Transverse colon (tissue), 4 donors: Measurements from ENCODE around the gene ADGRF5. TPM values are rescaled to one million over a fixed set of nuclear protein-coding genes. Genes with fewer than 3 reads are reported as not detected.

Source experiments
- DNase-seq: peaks from one replicate; pipeline ENCODE4 v3.0.0-alpha.2; 2019
- H3K27ac ChIP-seq, 4 donors: fragments of 200-600 bp; sonication (generic); 2 replicates each; pipeline ENCODE4 v1.5.1; 2016 to 2018; ENCODE audit warnings: inconsistent platforms in 4 of 4
- H3K27me3 ChIP-seq: fragments of 200-600 bp; sonication (generic); 2 replicates; pipeline ENCODE4 v1.5.1; 2017; ENCODE audit warnings: inconsistent platforms
- H3K36me3 ChIP-seq, 4 donors: fragments of 200-600 bp; sonication (generic); 2 replicates each; pipeline ENCODE4 v1.5.1; 2017 to 2019; ENCODE audit warnings: inconsistent platforms in 4 of 4
- H3K4me1 ChIP-seq, 4 donors: fragments of 200-600 bp; sonication (generic); 2 replicates each; pipeline ENCODE4 v1.5.1; 2017 to 2020; ENCODE audit warnings: inconsistent platforms in 4 of 4
- H3K4me3 ChIP-seq, 4 donors: fragments of 200-600 bp; sonication (generic); 1 replicate in 1 of 4; 2 replicates in 3 of 4; pipeline versions ENCODE4 v1.5.1 to v1.6.1; 2017 to 2019; ENCODE audit warnings: inconsistent platforms in 4 of 4
- H3K9me3 ChIP-seq, 2 donors: fragments of 200-600 bp; sonication (generic); 2 replicates each; pipeline ENCODE4 v1.5.1; 2017 to 2019; ENCODE audit warnings: inconsistent platforms in 2 of 2
- EP300 ChIP-seq: sonication (generic); formaldehyde crosslinking; IDR thresholded peaks from one replicate; pipeline ENCODE4 v1.6.1; 2017; ENCODE audit warnings: antibody characterized with exemption, low read depth
- POLR2A ChIP-seq: fragments of 450-650 bp; IDR thresholded peaks from one replicate; pipeline ENCODE4 v1.6.1; 2016; ENCODE audit warnings: antibody characterized with exemption, mild to moderate bottlenecking, moderate library complexity
- POLR2AphosphoS5 ChIP-seq, 3 donors: sonication (generic); formaldehyde crosslinking; IDR thresholded peaks; one replicate each; pipeline ENCODE4 v1.6.1; 2016; ENCODE audit warnings: antibody characterized with exemption in 3 of 3
- WGBS, 2 donors: methylation state at CpG; one replicate each; pipeline ENCODE4 v1.1.5; 2018; ENCODE audit warnings: low coverage in 1 of 2; 5-methylcytosine and 5-hydroxymethylcytosine counted together
- in situ Hi-C, 4 donors: fragments of 200-750 bp; cut with MboI; loops; one replicate each; pipeline versions ENCODE4 v1.15.0 to v1.15.1; 2017; ENCODE audit warnings: low sequenced_read_pairs in 3 of 4, low pct_ligation_motif_present in 1 of 4, low pct_unique_long_range_greater_than_20kb in 1 of 4
- intact Hi-C: fragments of 100-400 bp; cut with DNase I; formaldehyde crosslinking; loops from one replicate; pipeline ENCODE4 v1.15.1; 2023; ENCODE audit warnings: low total_unique reads
- total RNA-seq, 4 donors: library from RNA; depleted of rRNA; stranded (reverse); fragments of >200 nt; gene quantifications; one replicate each; pipeline ENCODE4 v1.1.0, GENCODE V29; 2016
- TF ChIP-seq, protein P1 (sequence below), 5 experiments: fragments of 200-600 bp in 3 of 5; fragments of 450-650 bp in 2 of 5; sonication (generic) in 3 of 5; IDR thresholded peaks; 1 replicate in 2 of 5; 2 replicates in 3 of 5; pipeline ENCODE4 v1.5.1; 2016 to 2017; ENCODE audit warnings: antibody characterized with exemption in 5 of 5, inconsistent platforms in 3 of 5, mild to moderate bottlenecking in 2 of 5, moderate library complexity in 1 of 5

Gene ADGRF5
- total RNA-seq, 4 donors from 2014 or later: 1.5 to 4.1 (median 2.5) TPM

DNA sequence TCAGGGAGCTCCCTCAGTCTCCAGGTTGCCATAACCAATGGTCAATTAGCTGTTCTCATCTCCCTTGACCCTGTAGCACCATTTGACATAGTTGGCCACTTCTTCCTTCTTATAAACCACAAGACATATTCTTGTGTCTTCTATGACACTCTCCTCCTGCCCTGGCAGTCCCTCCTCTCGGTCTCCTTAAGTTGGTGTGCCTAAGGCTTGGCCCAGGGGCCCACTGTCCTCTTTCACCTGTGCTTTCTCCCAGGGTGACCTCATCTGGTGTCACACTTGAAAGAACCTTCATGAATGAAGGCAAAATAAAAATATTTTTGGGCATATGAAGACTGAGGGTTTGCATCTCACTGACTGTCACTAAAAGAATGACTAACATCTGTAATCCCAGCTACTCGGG lies 9.7 kb upstream of the ADGRF5 start:
- WGBS, 2 donors: 73 to 86% methylated on average over 2 of the region's 2 CpGs
- no peaks in the 10 kb centered on the region for H3K4me1 ChIP-seq
- DNase-seq: no peak
- H3K36me3 ChIP-seq: no peaks in the 10 kb centered on the region
- no peak overlapping the region for H3K4me3 ChIP-seq
- TF ChIP-seq EP300: no peak
- no peak for TF ChIP-seq POLR2A
- TF ChIP-seq POLR2AphosphoS5 (IDR thresholded peaks at IDR 0.05): no peak
- TF ChIP-seq, protein P1, sequence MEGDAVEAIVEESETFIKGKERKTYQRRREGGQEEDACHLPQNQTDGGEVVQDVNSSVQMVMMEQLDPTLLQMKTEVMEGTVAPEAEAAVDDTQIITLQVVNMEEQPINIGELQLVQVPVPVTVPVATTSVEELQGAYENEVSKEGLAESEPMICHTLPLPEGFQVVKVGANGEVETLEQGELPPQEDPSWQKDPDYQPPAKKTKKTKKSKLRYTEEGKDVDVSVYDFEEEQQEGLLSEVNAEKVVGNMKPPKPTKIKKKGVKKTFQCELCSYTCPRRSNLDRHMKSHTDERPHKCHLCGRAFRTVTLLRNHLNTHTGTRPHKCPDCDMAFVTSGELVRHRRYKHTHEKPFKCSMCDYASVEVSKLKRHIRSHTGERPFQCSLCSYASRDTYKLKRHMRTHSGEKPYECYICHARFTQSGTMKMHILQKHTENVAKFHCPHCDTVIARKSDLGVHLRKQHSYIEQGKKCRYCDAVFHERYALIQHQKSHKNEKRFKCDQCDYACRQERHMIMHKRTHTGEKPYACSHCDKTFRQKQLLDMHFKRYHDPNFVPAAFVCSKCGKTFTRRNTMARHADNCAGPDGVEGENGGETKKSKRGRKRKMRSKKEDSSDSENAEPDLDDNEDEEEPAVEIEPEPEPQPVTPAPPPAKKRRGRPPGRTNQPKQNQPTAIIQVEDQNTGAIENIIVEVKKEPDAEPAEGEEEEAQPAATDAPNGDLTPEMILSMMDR (IDR thresholded peaks at IDR 0.05): no peak
- H3K27ac ChIP-seq: no peak overlapping the region
- in situ Hi-C loops: no loop called here
- no peaks in the 10 kb centered on the region for H3K9me3 ChIP-seq
- intact Hi-C loops: no loop called here
- no peaks in the 10 kb centered on the region for H3K27me3 ChIP-seq

DNA sequence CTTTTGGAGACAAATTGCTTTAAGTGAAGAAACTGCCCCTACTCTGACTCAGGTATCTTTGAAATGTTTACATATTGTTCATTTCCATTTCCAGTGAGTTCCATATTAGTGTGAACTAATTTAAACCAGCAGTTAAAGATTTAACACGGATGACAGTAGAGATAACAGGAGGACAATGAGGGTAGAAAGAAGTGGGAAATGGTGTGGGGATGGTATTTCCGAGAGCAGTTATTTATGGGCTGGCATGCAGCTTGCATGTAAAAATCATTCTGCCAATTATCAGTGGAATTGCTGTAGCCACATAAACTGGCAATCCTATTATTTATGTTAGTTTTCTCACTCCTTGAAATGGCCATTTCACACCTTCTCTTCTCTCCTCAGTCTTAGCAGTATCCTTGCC lies 8.6 kb upstream of the ADGRF5 start:
- 62 to 71% methylated on average over 2 of the region's 2 CpGs for WGBS, 2 donors
- no peaks in the 10 kb centered on the region for H3K9me3 ChIP-seq
- H3K27ac ChIP-seq: no peak overlapping the region
- H3K27me3 ChIP-seq: no peaks in the 10 kb centered on the region
- intact Hi-C loops: no loop called here
- in situ Hi-C loops: no loop called here
- H3K36me3 ChIP-seq: no peaks in the 10 kb centered on the region
- TF ChIP-seq POLR2AphosphoS5 (IDR thresholded peaks at IDR 0.05): no peak
- TF ChIP-seq, protein P1 (IDR thresholded peaks at IDR 0.05): no peak
- TF ChIP-seq EP300: no peak
- no peak for TF ChIP-seq POLR2A
- no peak for DNase-seq
- H3K4me3 ChIP-seq: no peak overlapping the region
- H3K4me1 ChIP-seq: no peaks in the 10 kb centered on the region

DNA sequence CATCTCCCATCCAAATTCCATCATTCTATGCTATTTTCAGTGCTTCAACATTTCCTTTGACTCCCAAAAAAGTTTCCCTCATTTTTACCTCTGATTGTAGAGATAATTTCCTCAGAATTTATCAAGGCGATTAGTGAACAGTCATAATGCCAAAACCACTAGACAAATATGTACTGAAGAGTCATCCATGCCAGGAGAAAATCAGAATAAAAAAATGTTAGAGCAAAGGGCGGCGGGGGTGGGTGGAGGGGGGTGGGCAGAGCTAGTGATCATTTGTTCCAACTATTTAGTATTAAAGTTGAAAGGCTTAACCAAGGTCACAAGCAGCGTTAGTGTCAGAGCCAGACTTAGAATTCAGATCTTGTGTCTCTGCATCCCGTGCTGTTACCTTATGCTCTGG lies 5.3 kb upstream of the ADGRF5 start:
- Histone ChIP-seq H3K27me3 (no peaks in the 10 kb centered on the region), H3K4me1 (no peaks in the 10 kb centered on the region), H3K27ac (no peak overlapping the region), H3K9me3 (no peaks in the 10 kb centered on the region), H3K36me3 (no peaks in the 10 kb centered on the region), H3K4me3 (no peak overlapping the region)
- intact Hi-C loops: no loop called here
- no peak for DNase-seq
- TF ChIP-seq EP300: no peak
- no peak for TF ChIP-seq POLR2AphosphoS5 (IDR thresholded peaks at IDR 0.05)
- TF ChIP-seq POLR2A: no peak
- in situ Hi-C loops: no loop called here
- WGBS, 2 donors: 78 to 86% methylated on average over 3 to 5 of the region's 5 CpGs

DNA sequence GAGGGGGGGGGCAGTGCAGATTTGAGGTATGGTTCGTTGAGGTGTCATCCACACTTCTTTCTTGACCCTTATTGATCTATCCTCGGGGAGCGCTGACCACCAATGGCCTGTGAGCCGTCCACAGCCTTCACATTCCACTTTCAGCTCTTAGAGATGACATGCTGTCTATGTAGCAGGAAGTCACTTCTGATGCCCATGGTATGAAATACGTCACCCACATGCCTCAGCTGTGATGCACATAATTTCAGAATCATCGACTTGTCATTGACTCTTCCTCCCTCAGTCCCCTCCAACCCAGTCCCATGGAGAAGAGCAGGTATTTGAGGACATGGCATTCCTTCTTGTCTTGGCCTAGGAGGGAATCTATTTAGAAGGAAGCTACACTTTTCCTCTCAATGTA lies 4.7 kb upstream of the ADGRF5 start:
- 71 to 81% methylated on average over 3 to 6 of the region's 6 CpGs for WGBS, 2 donors
- H3K27ac ChIP-seq: no peak overlapping the region

More for the DNA sequence above, 4.7 kb upstream of the ADGRF5 start:
- in situ Hi-C loops: no loop called here
- intact Hi-C loops: no loop called here
- H3K4me1 ChIP-seq: no peaks in the 10 kb centered on the region
- no peak for DNase-seq
- no peak overlapping the region for H3K4me3 ChIP-seq
- no peaks in the 10 kb centered on the region for H3K27me3 ChIP-seq
- no peaks in the 10 kb centered on the region for H3K36me3 ChIP-seq
- no peaks in the 10 kb centered on the region for H3K9me3 ChIP-seq
- TF ChIP-seq EP300: no peak
- TF ChIP-seq, protein P1 (IDR thresholded peaks at IDR 0.05): no peak
- no peak for TF ChIP-seq POLR2A
- no peak for TF ChIP-seq POLR2AphosphoS5 (IDR thresholded peaks at IDR 0.05)
